WTC11 (cell line): ENCODE results near the gene OAT. TPM values are rescaled to one million over a fixed set of nuclear protein-coding genes. Genes with fewer than 3 reads are reported as not detected.

ENCODE experiments used
- ATAC-seq: fragments of 200-7000 bp; cut with Tn5 transposase; 2 replicates; pipeline ENCODE4 v1.10.0; 2021; ENCODE audit warnings: mild to moderate bottlenecking, moderate library complexity
- CTCF ChIA-PET: fragments of 300-600 bp; sonication (Branson Sonifier 250); formaldehyde crosslinking; loops from one replicate; lab custom pipeline; 2021; ENCODE audit warnings: antibody characterized with exemption; lab: Charles Lee
- POLR2A ChIA-PET: fragments of 350-600 bp; sonication (Branson Sonifier 250); formaldehyde crosslinking; loops from one replicate; lab custom pipeline; 2021; ENCODE audit warnings: antibody characterized with exemption; lab: Charles Lee
- DNase-seq: peaks from one replicate; pipeline ENCODE4 v3.0.0; 2021; ENCODE audit warnings: low spot score
- H3K27ac Mint-ChIP-seq: 2 replicates; pipeline ENCODE4 v1.8.0; 2021; ENCODE audit warnings: mixed read lengths
- H3K27me3 Mint-ChIP-seq: 2 replicates; pipeline ENCODE4 v1.8.0; 2021; ENCODE audit warnings: low read depth, mild to moderate bottlenecking, moderate library complexity, mixed read lengths
- H3K36me3 Mint-ChIP-seq: 2 replicates; pipeline ENCODE4 v1.8.0; 2021; ENCODE audit warnings: mixed read lengths
- H3K4me1 Mint-ChIP-seq: 2 replicates; pipeline ENCODE4 v1.8.0; 2022; ENCODE audit warnings: mixed read lengths
- H3K4me3 Mint-ChIP-seq: 2 replicates; pipeline ENCODE4 v1.8.0; 2021; ENCODE audit warnings: mild to moderate bottlenecking, moderate library complexity, mixed read lengths
- H3K9me3 Mint-ChIP-seq: 2 replicates; pipeline ENCODE4 v1.8.0; 2021; ENCODE audit warnings: mixed read lengths
- CBFB ChIP-seq: sonication (generic); formaldehyde crosslinking; IDR thresholded peaks from 2 replicates; pipeline ENCODE4 v1.8.1; 2022; ENCODE audit warnings: mild to moderate bottlenecking, low read depth, missing genetic modification reagents
- JAZF1 ChIP-seq: fragments of 250-450 bp; sonication (Bioruptor Pico); IDR thresholded peaks from 2 replicates; pipeline ENCODE4 v1.9.0; 2021; ENCODE audit warnings: moderate library complexity, mild to moderate bottlenecking, inconsistent platforms
- MYBL2 ChIP-seq: sonication (generic); formaldehyde crosslinking; IDR thresholded peaks from 2 replicates; pipeline ENCODE4 v1.8.1; 2023; ENCODE audit warnings: mild to moderate bottlenecking, moderate library complexity, missing genetic modification reagents
- NFATC4 ChIP-seq: fragments of 250-450 bp; sonication (Bioruptor Pico); IDR thresholded peaks from 2 replicates; pipeline ENCODE4 v1.9.0; 2021; ENCODE audit warnings: mild to moderate bottlenecking
- NR3C1 ChIP-seq: sonication (generic); formaldehyde crosslinking; conservative IDR thresholded peaks from 2 replicates; pipeline ENCODE4 v1.8.1; 2023; ENCODE audit warnings: low read depth, mild to moderate bottlenecking, missing genetic modification reagents
- SP1 ChIP-seq: sonication (generic); formaldehyde crosslinking; conservative IDR thresholded peaks from 2 replicates; pipeline ENCODE4 v1.8.1; 2022; ENCODE audit warnings: missing genetic modification reagents
- ZNF263 ChIP-seq: sonication (generic); formaldehyde crosslinking; IDR thresholded peaks from 2 replicates; pipeline ENCODE4 v1.8.1; 2022; ENCODE audit warnings: low read depth, mild to moderate bottlenecking, moderate library complexity, missing genetic modification reagents
- ZNF416 ChIP-seq: fragments of 250-450 bp; sonication (Bioruptor Pico); IDR thresholded peaks from 2 replicates; pipeline ENCODE4 v1.9.0; 2021; ENCODE audit warnings: mild to moderate bottlenecking, inconsistent platforms
- total RNA-seq: library from RNA; stranded (reverse); gene quantifications from 3 replicates; pipeline ENCODE4 v1.2.3, GENCODE V29; 2021
- TF ChIP-seq, protein P1 (sequence below): sonication (generic); formaldehyde crosslinking; IDR thresholded peaks from 2 replicates; pipeline ENCODE4 v1.8.1; 2023; ENCODE audit warnings: mild to moderate bottlenecking, missing genetic modification reagents
- TF ChIP-seq, protein P2 (sequence below): fragments of 250-450 bp; sonication (Bioruptor Pico); IDR thresholded peaks from 2 replicates; pipeline ENCODE4 v2.1.2; 2022; ENCODE audit warnings: mild to moderate bottlenecking, moderate library complexity
- TF ChIP-seq, protein P3 (sequence below): sonication (generic); formaldehyde crosslinking; IDR thresholded peaks from 2 replicates; pipeline ENCODE4 v1.8.0; 2023; ENCODE audit warnings: missing genetic modification reagents, mild to moderate bottlenecking, borderline replicate concordance
- TF ChIP-seq, protein P4 (sequence below): sonication (generic); formaldehyde crosslinking; IDR thresholded peaks from 2 replicates; pipeline ENCODE4 v1.8.0; 2022; ENCODE audit warnings: mild to moderate bottlenecking, missing genetic modification reagents
- TF ChIP-seq, protein P5 (sequence below): sonication (generic); formaldehyde crosslinking; IDR thresholded peaks from 2 replicates; pipeline ENCODE4 v1.8.1; 2022; ENCODE audit warnings: missing genetic modification reagents, borderline replicate concordance
- TF ChIP-seq, protein P6 (sequence below): sonication (generic); formaldehyde crosslinking; IDR thresholded peaks from 2 replicates; pipeline ENCODE4 v1.8.0; 2022; ENCODE audit warnings: mild to moderate bottlenecking, missing genetic modification reagents

Gene OAT
- total RNA-seq, 1 experiment from 2014 or later = 117 TPM

DNA sequence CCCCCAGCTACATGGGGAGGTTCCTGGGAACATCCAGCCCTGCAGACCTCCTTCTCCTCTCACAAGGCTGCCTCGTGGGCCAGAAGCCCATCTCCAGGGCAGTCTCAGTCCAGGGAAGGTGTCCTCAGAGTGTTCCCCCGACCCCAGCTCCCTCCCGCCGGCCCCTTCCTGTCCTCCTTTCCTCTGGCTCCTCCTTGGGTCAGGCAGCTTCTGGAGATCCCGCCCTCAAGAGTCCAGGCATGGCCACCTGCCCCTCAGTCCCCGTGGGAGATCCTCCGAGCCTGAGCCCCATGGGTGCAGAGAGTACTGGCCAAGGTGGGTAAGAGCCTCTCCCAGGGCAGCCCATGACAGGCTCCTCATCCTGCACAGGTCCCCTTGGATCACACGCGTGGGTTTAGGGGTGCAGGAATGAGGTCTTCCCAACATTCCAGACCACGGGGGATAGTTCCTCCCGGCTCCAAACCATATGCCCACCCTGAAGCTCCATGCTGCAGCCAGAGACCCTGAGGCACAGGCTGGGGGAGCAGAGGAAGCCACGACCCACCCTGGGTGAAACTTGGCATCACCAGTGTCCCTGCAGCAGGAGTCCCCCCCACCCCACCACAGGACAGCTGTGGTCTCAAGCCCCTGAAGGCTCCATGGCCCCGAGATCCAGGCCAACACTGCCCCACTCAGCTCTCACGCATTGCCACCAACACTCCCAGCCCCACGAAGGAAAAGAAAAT, 65.5 kb downstream of the OAT start (continued):
- TF ChIP-seq, protein P1, sequence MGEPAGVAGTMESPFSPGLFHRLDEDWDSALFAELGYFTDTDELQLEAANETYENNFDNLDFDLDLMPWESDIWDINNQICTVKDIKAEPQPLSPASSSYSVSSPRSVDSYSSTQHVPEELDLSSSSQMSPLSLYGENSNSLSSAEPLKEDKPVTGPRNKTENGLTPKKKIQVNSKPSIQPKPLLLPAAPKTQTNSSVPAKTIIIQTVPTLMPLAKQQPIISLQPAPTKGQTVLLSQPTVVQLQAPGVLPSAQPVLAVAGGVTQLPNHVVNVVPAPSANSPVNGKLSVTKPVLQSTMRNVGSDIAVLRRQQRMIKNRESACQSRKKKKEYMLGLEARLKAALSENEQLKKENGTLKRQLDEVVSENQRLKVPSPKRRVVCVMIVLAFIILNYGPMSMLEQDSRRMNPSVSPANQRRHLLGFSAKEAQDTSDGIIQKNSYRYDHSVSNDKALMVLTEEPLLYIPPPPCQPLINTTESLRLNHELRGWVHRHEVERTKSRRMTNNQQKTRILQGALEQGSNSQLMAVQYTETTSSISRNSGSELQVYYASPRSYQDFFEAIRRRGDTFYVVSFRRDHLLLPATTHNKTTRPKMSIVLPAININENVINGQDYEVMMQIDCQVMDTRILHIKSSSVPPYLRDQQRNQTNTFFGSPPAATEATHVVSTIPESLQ (CRISPR knock-in tag) = no peak
- TF ChIP-seq ZNF416 = no peak
- TF ChIP-seq, protein P2, sequence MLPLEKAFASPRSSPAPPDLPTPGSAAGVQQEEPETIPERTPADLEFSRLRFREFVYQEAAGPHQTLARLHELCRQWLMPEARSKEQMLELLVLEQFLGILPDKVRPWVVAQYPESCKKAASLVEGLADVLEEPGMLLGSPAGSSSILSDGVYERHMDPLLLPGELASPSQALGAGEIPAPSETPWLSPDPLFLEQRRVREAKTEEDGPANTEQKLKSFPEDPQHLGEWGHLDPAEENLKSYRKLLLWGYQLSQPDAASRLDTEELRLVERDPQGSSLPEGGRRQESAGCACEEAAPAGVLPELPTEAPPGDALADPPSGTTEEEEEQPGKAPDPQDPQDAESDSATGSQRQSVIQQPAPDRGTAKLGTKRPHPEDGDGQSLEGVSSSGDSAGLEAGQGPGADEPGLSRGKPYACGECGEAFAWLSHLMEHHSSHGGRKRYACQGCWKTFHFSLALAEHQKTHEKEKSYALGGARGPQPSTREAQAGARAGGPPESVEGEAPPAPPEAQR (CRISPR knock-in tag) = no peak
- TF ChIP-seq, protein P3, sequence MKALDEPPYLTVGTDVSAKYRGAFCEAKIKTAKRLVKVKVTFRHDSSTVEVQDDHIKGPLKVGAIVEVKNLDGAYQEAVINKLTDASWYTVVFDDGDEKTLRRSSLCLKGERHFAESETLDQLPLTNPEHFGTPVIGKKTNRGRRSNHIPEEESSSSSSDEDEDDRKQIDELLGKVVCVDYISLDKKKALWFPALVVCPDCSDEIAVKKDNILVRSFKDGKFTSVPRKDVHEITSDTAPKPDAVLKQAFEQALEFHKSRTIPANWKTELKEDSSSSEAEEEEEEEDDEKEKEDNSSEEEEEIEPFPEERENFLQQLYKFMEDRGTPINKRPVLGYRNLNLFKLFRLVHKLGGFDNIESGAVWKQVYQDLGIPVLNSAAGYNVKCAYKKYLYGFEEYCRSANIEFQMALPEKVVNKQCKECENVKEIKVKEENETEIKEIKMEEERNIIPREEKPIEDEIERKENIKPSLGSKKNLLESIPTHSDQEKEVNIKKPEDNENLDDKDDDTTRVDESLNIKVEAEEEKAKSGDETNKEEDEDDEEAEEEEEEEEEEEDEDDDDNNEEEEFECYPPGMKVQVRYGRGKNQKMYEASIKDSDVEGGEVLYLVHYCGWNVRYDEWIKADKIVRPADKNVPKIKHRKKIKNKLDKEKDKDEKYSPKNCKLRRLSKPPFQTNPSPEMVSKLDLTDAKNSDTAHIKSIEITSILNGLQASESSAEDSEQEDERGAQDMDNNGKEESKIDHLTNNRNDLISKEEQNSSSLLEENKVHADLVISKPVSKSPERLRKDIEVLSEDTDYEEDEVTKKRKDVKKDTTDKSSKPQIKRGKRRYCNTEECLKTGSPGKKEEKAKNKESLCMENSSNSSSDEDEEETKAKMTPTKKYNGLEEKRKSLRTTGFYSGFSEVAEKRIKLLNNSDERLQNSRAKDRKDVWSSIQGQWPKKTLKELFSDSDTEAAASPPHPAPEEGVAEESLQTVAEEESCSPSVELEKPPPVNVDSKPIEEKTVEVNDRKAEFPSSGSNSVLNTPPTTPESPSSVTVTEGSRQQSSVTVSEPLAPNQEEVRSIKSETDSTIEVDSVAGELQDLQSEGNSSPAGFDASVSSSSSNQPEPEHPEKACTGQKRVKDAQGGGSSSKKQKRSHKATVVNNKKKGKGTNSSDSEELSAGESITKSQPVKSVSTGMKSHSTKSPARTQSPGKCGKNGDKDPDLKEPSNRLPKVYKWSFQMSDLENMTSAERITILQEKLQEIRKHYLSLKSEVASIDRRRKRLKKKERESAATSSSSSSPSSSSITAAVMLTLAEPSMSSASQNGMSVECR (CRISPR knock-in tag) = no peak
- TF ChIP-seq JAZF1 (CRISPR knock-in tag) = no peak
- no peak for TF ChIP-seq SP1 (CRISPR knock-in tag)
- TF ChIP-seq, protein P4, sequence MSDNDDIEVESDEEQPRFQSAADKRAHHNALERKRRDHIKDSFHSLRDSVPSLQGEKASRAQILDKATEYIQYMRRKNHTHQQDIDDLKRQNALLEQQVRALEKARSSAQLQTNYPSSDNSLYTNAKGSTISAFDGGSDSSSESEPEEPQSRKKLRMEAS (CRISPR knock-in tag) = no peak

DNA sequence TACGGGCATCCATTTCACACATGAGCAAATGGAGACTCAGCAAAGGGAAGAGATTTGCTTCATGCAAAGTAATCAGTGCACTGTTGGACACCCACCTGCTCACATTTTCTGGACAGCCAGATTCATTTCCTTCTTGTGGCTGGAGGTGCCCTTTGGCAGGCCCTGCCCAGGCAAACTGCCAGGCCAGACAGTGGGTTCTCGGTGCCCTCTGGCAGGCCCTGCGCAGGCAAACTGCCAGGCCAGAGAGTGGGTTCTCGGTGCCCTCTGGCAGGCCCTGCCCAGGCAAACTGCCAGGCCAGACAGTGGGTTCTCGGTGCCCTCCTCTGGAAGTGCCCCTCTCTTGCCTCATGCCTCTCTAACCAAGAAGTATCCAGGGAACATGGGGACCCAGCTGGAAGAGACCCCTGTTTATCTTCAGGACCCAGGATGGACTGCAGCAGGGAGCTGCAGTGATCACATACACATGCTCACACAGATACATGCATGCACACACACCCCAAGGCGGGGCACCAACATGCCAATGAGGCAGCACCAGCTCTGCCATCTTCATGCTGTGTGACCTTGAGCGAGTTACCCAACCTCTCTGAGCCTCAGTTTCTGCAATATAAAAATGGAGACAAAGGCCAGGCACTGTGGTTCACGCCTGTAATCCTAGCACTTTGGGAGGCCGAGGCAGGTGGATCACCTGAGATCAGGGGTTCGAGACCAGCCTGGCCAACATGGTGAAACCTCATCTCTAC, 67.1 kb downstream of the OAT start:
- Mint-ChIP-seq H3K27ac (no peak overlapping the region), H3K36me3 (no peaks in the 10 kb centered on the region), H3K4me3 (no peak overlapping the region), H3K9me3 (no peaks in the 10 kb centered on the region), H3K27me3 (no peaks in the 10 kb centered on the region; the same call in none of the 2 replicates), H3K4me1 (peaks cover 15% of the 10 kb centered on the region)
- ChIA-PET POLR2A (interaction anchor here (0.7 kb wide), 1 partner anchor 391 kb away, joined by 8 read pairs; no protein-coding TSS in a partner anchor), CTCF (no interaction called here)
- TF ChIP-seq MYBL2 (CRISPR knock-in tag) (no peak), NFATC4 (no peak)
- no peak for DNase-seq
- no peak for ATAC-seq

DNA sequence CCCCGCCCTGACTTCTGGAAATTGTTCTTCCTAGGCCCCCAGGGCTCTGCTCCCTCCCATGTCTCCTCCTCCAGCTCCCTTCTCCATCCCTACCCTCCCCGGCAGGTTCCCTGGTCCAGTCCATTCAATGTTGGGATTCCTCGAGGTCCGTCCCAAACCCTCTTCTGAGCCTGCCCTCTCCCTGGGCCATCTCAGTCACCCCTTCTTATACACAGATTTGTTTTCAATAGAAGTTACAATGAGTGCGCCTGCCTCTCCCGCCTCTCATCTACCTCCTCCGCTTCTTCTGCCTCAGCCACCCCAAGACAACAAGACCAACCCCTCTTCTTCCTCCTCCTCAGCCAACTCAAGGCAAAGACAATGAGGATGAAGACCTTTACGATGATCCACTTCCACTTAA, 67.9 kb downstream of the OAT start:
- H3K27me3 Mint-ChIP-seq = no peaks in the 10 kb centered on the region; the same call in none of the 2 replicates
- H3K9me3 Mint-ChIP-seq = no peaks in the 10 kb centered on the region
- ATAC-seq (no peak), DNase-seq (no peak)
- H3K36me3 Mint-ChIP-seq = no peaks in the 10 kb centered on the region
- CTCF ChIA-PET = interaction anchor here (1.8 kb wide), 1 partner anchor 38 kb away, joined by 10 read pairs; no protein-coding TSS in a partner anchor
- H3K27ac Mint-ChIP-seq = no peak overlapping the region; the same call in 1 of the 2 replicates
- peaks cover 15% of the 10 kb centered on the region for H3K4me1 Mint-ChIP-seq
- no peak overlapping the region for H3K4me3 Mint-ChIP-seq
- POLR2A ChIA-PET = no interaction called here
- TF ChIP-seq, protein P5, sequence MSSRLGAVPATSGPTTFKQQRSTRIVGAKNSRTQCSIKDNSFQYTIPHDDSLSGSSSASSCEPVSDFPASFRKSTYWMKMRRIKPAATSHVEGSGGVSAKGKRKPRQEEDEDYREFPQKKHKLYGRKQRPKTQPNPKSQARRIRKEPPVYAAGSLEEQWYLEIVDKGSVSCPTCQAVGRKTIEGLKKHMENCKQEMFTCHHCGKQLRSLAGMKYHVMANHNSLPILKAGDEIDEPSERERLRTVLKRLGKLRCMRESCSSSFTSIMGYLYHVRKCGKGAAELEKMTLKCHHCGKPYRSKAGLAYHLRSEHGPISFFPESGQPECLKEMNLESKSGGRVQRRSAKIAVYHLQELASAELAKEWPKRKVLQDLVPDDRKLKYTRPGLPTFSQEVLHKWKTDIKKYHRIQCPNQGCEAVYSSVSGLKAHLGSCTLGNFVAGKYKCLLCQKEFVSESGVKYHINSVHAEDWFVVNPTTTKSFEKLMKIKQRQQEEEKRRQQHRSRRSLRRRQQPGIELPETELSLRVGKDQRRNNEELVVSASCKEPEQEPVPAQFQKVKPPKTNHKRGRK (CRISPR knock-in tag) = no peak
- TF ChIP-seq CBFB (CRISPR knock-in tag) (no peak), ZNF263 (CRISPR knock-in tag) (no peak), NR3C1 (no peak), NFATC4 (no peak)
- TF ChIP-seq, protein P2 (CRISPR knock-in tag) = no peak
- TF ChIP-seq, protein P1 (CRISPR knock-in tag) = no peak
- TF ChIP-seq, protein P6, sequence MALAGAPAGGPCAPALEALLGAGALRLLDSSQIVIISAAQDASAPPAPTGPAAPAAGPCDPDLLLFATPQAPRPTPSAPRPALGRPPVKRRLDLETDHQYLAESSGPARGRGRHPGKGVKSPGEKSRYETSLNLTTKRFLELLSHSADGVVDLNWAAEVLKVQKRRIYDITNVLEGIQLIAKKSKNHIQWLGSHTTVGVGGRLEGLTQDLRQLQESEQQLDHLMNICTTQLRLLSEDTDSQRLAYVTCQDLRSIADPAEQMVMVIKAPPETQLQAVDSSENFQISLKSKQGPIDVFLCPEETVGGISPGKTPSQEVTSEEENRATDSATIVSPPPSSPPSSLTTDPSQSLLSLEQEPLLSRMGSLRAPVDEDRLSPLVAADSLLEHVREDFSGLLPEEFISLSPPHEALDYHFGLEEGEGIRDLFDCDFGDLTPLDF (CRISPR knock-in tag) = no peak
